ENCODE data around the gene TEAD4. TPM values are rescaled to one million over a fixed set of nuclear protein-coding genes. Genes with fewer than 3 reads are reported as not detected.

The TEAD4 gene
- total RNA-seq, 1 donor: not detected

Other genes with a start within 250 kb of the TEAD4 start
- gene FKBP4, start 164.4 kb upstream of the TEAD4 start, total RNA-seq: 11.0 TPM
- 29.7 TPM for gene ITFG2, start 146.7 kb upstream of the TEAD4 start, total RNA-seq
- not detected for gene NRIP2, start 124.4 kb upstream of the TEAD4 start, total RNA-seq
- gene TEX52, start 102.4 kb upstream of the TEAD4 start, total RNA-seq: not detected
- 0.84 TPM for gene FOXM1, start 82.2 kb upstream of the TEAD4 start, total RNA-seq
- gene RHNO1, start 82.2 kb upstream of the TEAD4 start, total RNA-seq: 31.0 TPM
- gene TULP3, start 68.5 kb upstream of the TEAD4 start, total RNA-seq: 4.4 TPM
- 3.5 TPM for gene TSPAN9, start 118.0 kb downstream of the TEAD4 start, total RNA-seq

Data from mononuclear cell (primary cell).